ENCODE measurements around the gene C18orf54. TPM values are rescaled to one million over a fixed set of nuclear protein-coding genes. Genes with fewer than 3 reads are reported as not detected.

Gene C18orf54
- total and polyA plus RNA-seq, 2 donors from 2014 or later: 0.65 to 3.1 TPM

- FAIRE-seq (no peak), DNase-seq (no peak)
- no peaks in the 10 kb centered on the region for H3K27me3 ChIP-seq (ENCODE audit: control insufficient read depth, insufficient read depth, low read length)
- no peaks in the 10 kb centered on the region for H3K4me1 ChIP-seq (ENCODE audit: control insufficient read depth in 2 of 3, insufficient read depth in 2 of 3, low read depth in 1 of 3, low read length in 3 of 3)
- H3K27ac ChIP-seq (ENCODE audit: low read depth in 2 of 2, low read length in 2 of 2): no peak overlapping the region
- no peaks in the 10 kb centered on the region for H3K36me3 ChIP-seq (ENCODE audit: control insufficient read depth in 2 of 3, insufficient read depth in 3 of 3, low read length in 3 of 3)
- H3K9me3 ChIP-seq (ENCODE audit: control insufficient read depth in 2 of 3, insufficient read depth in 1 of 3, low read length in 3 of 3): no peaks in the 10 kb centered on the region
- intact Hi-C loops (cut with DNase I): no loop called here
- no peak overlapping the region for H3K9ac ChIP-seq (ENCODE audit: low read length in 3 of 3)
- no peak overlapping the region for H3K4me3 ChIP-seq (ENCODE audit: low read length in 3 of 3)
- no peak for TF ChIP-seq CTCF (IDR thresholded peaks at IDR 0.05; ENCODE audit: borderline replicate concordance, extremely low read depth, insufficient read depth)
Observed at GRCh38 chr18:54387631-54388030, 29.9 kb downstream of the C18orf54 start.

GRCh38 chr18:54388203-54389142 is 30.8 kb downstream of the C18orf54 start:
- peak in 3 of 5 donors; percentile 16 to 38 (median 32) for DNase-seq
- no peak for FAIRE-seq
- Histone ChIP-seq H3K9ac (ENCODE audit: low read length in 3 of 3) (no peak overlapping the region), H3K36me3 (ENCODE audit: control insufficient read depth in 2 of 3, insufficient read depth in 3 of 3, low read length in 3 of 3) (no peaks in the 10 kb centered on the region), H3K27ac (ENCODE audit: low read depth in 2 of 2, low read length in 2 of 2) (no peak overlapping the region), H3K4me1 (ENCODE audit: control insufficient read depth in 2 of 3, insufficient read depth in 2 of 3, low read depth in 1 of 3, low read length in 3 of 3) (no peaks in the 10 kb centered on the region), H3K9me3 (ENCODE audit: control insufficient read depth in 2 of 3, insufficient read depth in 1 of 3, low read length in 3 of 3) (no peaks in the 10 kb centered on the region), H3K4me3 (ENCODE audit: low read length in 3 of 3) (no peak overlapping the region), H3K27me3 (ENCODE audit: control insufficient read depth, insufficient read depth, low read length) (no peaks in the 10 kb centered on the region)
- TF ChIP-seq CTCF (IDR thresholded peaks at IDR 0.05; ENCODE audit: borderline replicate concordance, extremely low read depth, insufficient read depth): no peak
- intact Hi-C loops (cut with DNase I): no loop called here

- FAIRE-seq: no peak
- H3K4me1 ChIP-seq (ENCODE audit: control insufficient read depth in 2 of 3, insufficient read depth in 2 of 3, low read depth in 1 of 3, low read length in 3 of 3): no peaks in the 10 kb centered on the region
- H3K9me3 ChIP-seq (ENCODE audit: control insufficient read depth in 2 of 3, insufficient read depth in 1 of 3, low read length in 3 of 3): no peaks in the 10 kb centered on the region
- H3K9ac ChIP-seq (ENCODE audit: low read length in 3 of 3): no peak overlapping the region
- intact Hi-C loops (cut with DNase I): no loop called here
- H3K27ac ChIP-seq (ENCODE audit: low read depth in 2 of 2, low read length in 2 of 2): no peak overlapping the region
- H3K36me3 ChIP-seq (ENCODE audit: control insufficient read depth in 2 of 3, insufficient read depth in 3 of 3, low read length in 3 of 3): no peaks in the 10 kb centered on the region
- no peak for DNase-seq
- H3K4me3 ChIP-seq (ENCODE audit: low read length in 3 of 3): no peak overlapping the region
- no peak for TF ChIP-seq CTCF (IDR thresholded peaks at IDR 0.05; ENCODE audit: borderline replicate concordance, extremely low read depth, insufficient read depth)
- no peaks in the 10 kb centered on the region for H3K27me3 ChIP-seq (ENCODE audit: control insufficient read depth, insufficient read depth, low read length)
Observed at GRCh38 chr18:54389143-54389505, 31.4 kb downstream of the C18orf54 start.

Measured in kidney (tissue), 14 donors.